Measurements from ENCODE around the gene DDR1. TPM values are rescaled to one million over a fixed set of nuclear protein-coding genes. Genes with fewer than 3 reads are reported as not detected.
A peak's percentile ranks its signal among the peaks of the same experiment; 100 is the strongest.

The DDR1 gene
- total RNA-seq, 4 donors from 2014 or later: 149 to 322 (median 230) TPM

GRCh38 chr6:30912746-30913520, 28.6 kb downstream of the DDR1 start:
- DNase-seq: no peak
- Histone ChIP-seq H3K27me3 (no peaks in the 10 kb centered on the region), H3K36me3 (peaks cover 0 to 4% (median 0%) of the 10 kb centered on the region in 4 donors), H3K4me3 (no peak overlapping the region), H3K9me3 (no peaks in the 10 kb centered on the region), H3K27ac (peak overlapping the region; percentile 92 to 94 (median 94)), H3K4me1 (peaks cover 17 to 36% (median 26%) of the 10 kb centered on the region in 4 donors)
- 85 to 86% methylated on average over 5 to 8 of the region's 8 CpGs for WGBS, 2 donors (ENCODE audit: low coverage in 1 of 2)
- TF ChIP-seq EP300 (IDR thresholded peaks at IDR 0.05; ENCODE audit: low read depth) (no peak), CTCF (IDR thresholded peaks at IDR 0.05) (no peak), POLR2A (IDR thresholded peaks at IDR 0.05) (no peak), POLR2AphosphoS5 (IDR thresholded peaks at IDR 0.05) (no peak)
- in situ Hi-C loops (cut with MboI; ENCODE audit: low pct_ligation_motif_present in 1 of 4, low pct_unique_long_range_greater_than_20kb in 1 of 4, low sequenced_read_pairs in 3 of 4): loop anchor here in 1 of 4 donors (10.0 kb wide), 1 partner anchor 162 kb away; no protein-coding TSS in a partner anchor
- intact Hi-C loops (cut with DNase I; ENCODE audit: low total_unique reads): no loop called here

- H3K4me3 ChIP-seq: peak overlapping the region; percentile 3 to 74 (median 52)
- H3K9me3 ChIP-seq: no peaks in the 10 kb centered on the region
- WGBS, 2 donors (ENCODE audit: low coverage in 1 of 2): 10% methylated on average over 21 of the region's 31 CpGs; no CpG with 5 or more reads in 1 of the 2 donors
- in situ Hi-C loops (cut with MboI; ENCODE audit: low pct_ligation_motif_present in 1 of 4, low pct_unique_long_range_greater_than_20kb in 1 of 4, low sequenced_read_pairs in 3 of 4) (loop anchor here in 1 of 4 donors (10.0 kb wide), 1 partner anchor 161 kb away; no protein-coding TSS in a partner anchor), intact Hi-C loops (cut with DNase I; ENCODE audit: low total_unique reads) (no loop called here)
- H3K27me3 ChIP-seq: no peaks in the 10 kb centered on the region
- H3K4me1 ChIP-seq: peaks cover 14 to 32% (median 22%) of the 10 kb centered on the region in 4 donors
- peak overlapping the region; percentile 92 to 94 (median 94) for H3K27ac ChIP-seq
- H3K36me3 ChIP-seq: peaks cover 0 to 9% (median 0%) of the 10 kb centered on the region in 4 donors
- no peak for DNase-seq
- TF ChIP-seq POLR2A (IDR thresholded peaks at IDR 0.05) (no peak), POLR2AphosphoS5 (IDR thresholded peaks at IDR 0.05) (no peak), CTCF (IDR thresholded peaks at IDR 0.05) (no peak), EP300 (IDR thresholded peaks at IDR 0.05; ENCODE audit: low read depth) (no peak)
Measured at GRCh38 chr6:30913721-30914075, 29.4 kb downstream of the DDR1 start.

- intact Hi-C loops (cut with DNase I; ENCODE audit: low total_unique reads) (no loop called here), in situ Hi-C loops (cut with MboI; ENCODE audit: low pct_ligation_motif_present in 1 of 4, low pct_unique_long_range_greater_than_20kb in 1 of 4, low sequenced_read_pairs in 3 of 4) (loop anchor here in 1 of 4 donors (10.0 kb wide), 1 partner anchor 161 kb away; no protein-coding TSS in a partner anchor)
- Histone ChIP-seq H3K4me1 (peaks cover 9 to 26% (median 18%) of the 10 kb centered on the region in 4 donors), H3K4me3 (peak within 1 kb of the TSS; percentile 44 to 74 (median 57)), H3K9me3 (no peaks in the 10 kb centered on the region), H3K36me3 (peaks cover 0 to 12% (median 0%) of the 10 kb centered on the region in 4 donors), H3K27me3 (no peaks in the 10 kb centered on the region), H3K27ac (peak within 1 kb of the TSS; percentile 92 to 94 (median 94))
- WGBS, 2 donors (ENCODE audit: low coverage in 1 of 2): 0 to 7% methylated on average over 1 to 15 of the region's 52 CpGs
- TF ChIP-seq POLR2AphosphoS5 (IDR thresholded peaks at IDR 0.05): peak; percentile 84 to 94 (median 93)
- peak; percentile 89 for TF ChIP-seq POLR2A (IDR thresholded peaks at IDR 0.05)
- TF ChIP-seq EP300 (IDR thresholded peaks at IDR 0.05; ENCODE audit: low read depth): no peak
- TF ChIP-seq CTCF (IDR thresholded peaks at IDR 0.05): peak; percentile 14 to 53 (median 30)
- DNase-seq: peak; percentile 95
Measured at GRCh38 chr6:30914076-30914853, 29.9 kb downstream of the DDR1 start, which contains the start of gene VARS2. Gene VARS2 (plus strand): TSS chr6:30914238. CDS start chr6:30914837, 599 bp downstream.
